LNCaP clone FGC (cell line): Measurements from ENCODE around the gene PTPRR.

Experiments
- DNase-seq: peaks from one replicate; pipeline ENCODE4 v3.0.0-alpha.2; 2011; ENCODE audit warnings: low read depth
- H3K4me3 ChIP-seq: 2 replicates; pipeline ENCODE4 v1.5.1; 2011; ENCODE audit warnings: mild to moderate bottlenecking, low read depth, low read length, control low read depth
- TF ChIP-seq, protein P1 (sequence below): IDR thresholded peaks from 2 replicates; pipeline ENCODE4 v1.5.1; 2012; ENCODE audit warnings: mild to moderate bottlenecking; ENCODE audit not compliant: control insufficient read depth, insufficient read depth; ENCODE audit errors: extremely low read depth

Gene PTPRR

DNA sequence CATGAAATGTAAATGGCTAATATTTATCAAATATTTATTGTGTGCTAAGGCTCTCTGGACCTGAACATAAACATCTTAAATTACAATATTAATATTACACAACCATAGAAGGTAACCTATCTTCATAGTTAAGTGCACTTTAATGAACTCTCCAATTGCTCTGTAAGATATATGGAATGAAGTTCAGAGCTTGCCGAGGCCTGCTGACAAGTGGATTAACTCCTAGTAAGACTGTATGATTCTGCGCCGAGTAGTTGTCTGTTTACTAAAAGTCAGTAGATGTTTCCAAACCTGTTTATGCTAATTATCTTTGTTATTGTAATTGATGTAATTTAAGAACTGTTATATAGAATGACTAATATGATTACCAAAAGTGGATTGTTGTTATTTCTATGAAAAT, 77.2 kb downstream of the PTPRR start:
- TF ChIP-seq, protein P1, sequence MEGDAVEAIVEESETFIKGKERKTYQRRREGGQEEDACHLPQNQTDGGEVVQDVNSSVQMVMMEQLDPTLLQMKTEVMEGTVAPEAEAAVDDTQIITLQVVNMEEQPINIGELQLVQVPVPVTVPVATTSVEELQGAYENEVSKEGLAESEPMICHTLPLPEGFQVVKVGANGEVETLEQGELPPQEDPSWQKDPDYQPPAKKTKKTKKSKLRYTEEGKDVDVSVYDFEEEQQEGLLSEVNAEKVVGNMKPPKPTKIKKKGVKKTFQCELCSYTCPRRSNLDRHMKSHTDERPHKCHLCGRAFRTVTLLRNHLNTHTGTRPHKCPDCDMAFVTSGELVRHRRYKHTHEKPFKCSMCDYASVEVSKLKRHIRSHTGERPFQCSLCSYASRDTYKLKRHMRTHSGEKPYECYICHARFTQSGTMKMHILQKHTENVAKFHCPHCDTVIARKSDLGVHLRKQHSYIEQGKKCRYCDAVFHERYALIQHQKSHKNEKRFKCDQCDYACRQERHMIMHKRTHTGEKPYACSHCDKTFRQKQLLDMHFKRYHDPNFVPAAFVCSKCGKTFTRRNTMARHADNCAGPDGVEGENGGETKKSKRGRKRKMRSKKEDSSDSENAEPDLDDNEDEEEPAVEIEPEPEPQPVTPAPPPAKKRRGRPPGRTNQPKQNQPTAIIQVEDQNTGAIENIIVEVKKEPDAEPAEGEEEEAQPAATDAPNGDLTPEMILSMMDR, result no peak
- peak; percentile 34 for DNase-seq
- no peak overlapping the region for H3K4me3 ChIP-seq

GRCh38 chr12:70842942-70843341, 77.6 kb downstream of the PTPRR start:
- no peak for DNase-seq
- no peak overlapping the region for H3K4me3 ChIP-seq
- TF ChIP-seq, protein P1, result no peak

DNA sequence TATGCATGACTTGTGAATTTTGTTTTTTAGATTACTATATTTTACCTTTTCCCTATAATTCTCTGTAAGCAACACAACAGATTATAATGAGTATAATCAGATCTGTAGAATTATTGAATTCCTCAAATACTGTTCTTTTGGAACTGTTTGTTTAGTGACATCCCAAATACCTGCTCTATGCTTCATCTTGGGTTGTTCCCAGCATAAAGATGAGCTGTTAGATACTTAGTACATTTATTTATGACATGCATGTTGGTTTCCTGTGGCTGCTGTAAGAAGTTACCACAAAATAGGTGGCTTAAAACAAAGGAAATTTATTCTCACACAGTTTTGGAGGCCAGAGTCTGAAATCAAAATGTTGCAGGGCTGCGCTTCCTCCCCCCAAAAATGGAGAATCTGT, 78.4 kb downstream of the PTPRR start:
- DNase-seq, result no peak
- no peak overlapping the region for H3K4me3 ChIP-seq
- TF ChIP-seq, protein P1, result no peak

GRCh38 chr12:70840656-70841350, 79.7 kb downstream of the PTPRR start:
- no peak overlapping the region for H3K4me3 ChIP-seq
- TF ChIP-seq, protein P1, result no peak
- no peak for DNase-seq

DNA sequence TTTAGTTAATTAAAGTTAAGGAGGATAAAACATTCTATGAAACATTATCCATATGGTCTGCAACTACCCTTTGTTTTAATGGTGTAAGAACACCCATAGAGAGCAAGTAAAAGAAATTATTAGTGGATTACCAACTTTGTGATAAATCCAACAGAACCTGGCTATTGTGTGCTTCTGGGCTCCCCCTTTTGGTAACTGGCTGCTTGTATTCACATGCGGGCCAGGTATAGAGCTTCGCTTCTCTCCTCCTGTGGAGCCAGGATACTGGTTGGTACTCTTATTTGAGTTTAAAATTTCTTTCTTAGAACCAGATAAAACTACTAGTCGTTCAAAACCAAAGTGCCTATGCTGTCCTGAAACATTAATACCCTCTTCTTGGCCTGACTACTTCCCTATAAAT, 81.0 kb downstream of the PTPRR start:
- DNase-seq, result no peak
- TF ChIP-seq, protein P1, result peak; percentile 20; the same call in 1 of the 2 replicates
- H3K4me3 ChIP-seq, result no peak overlapping the region

GRCh38 chr12:70838127-70838526, 82.4 kb downstream of the PTPRR start:
- no peak for DNase-seq
- TF ChIP-seq, protein P1, result no peak
- H3K4me3 ChIP-seq, result no peak overlapping the region

DNA sequence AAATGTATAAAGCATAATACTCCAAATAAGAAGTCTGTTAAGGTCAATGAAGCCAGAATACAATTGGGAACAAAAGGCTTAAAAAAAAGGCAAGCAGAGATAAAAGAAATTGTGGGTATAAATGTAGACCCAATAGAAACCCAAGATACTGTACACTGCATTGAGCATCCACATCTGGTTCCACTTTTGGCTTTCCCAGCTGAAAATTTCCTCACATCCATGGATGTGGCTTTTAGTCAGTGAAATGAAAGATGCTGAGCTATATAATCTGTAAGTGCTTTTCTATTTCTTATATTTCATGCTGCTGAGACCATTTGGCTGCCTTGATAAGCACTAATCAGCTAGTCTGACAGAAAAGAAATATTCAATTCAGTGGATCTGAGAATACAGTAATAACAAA, 83.5 kb downstream of the PTPRR start:
- TF ChIP-seq, protein P1, result no peak
- DNase-seq, result no peak
- H3K4me3 ChIP-seq, result no peak overlapping the region
